Measurements from ENCODE around the gene LPAR6.

LPAR6 gene

GRCh38 chr13:48403151-48403631 lies 9.7 kb downstream of the LPAR6 start:
- TF ChIP-seq EZH2 (IDR thresholded peaks at IDR 0.05; ENCODE audit: borderline replicate concordance, low read depth, low read length, severe bottlenecking) (no peak), CTCF (IDR thresholded peaks at IDR 0.05; ENCODE audit: borderline replicate concordance, extremely low read depth, low read length, poor library complexity, severe bottlenecking) (no peak)
- H3K36me3 ChIP-seq (ENCODE audit: insufficient read depth, low read length) = peaks cover 32% of the 10 kb centered on the region
- DNase-seq = no peak
- no peaks in the 10 kb centered on the region for H4K20me1 ChIP-seq (ENCODE audit: insufficient read depth, low read length)
- peak overlapping the region; percentile 11; the same call in 1 of the 2 replicates for H3K27ac ChIP-seq (ENCODE audit: low read length)
- peaks cover 45% of the 10 kb centered on the region for H3K79me2 ChIP-seq (ENCODE audit: insufficient read depth, low read length)
- no peak overlapping the region for H2AFZ ChIP-seq (ENCODE audit: low read depth, low read length)
- peaks cover 47% of the 10 kb centered on the region for H3K4me1 ChIP-seq (ENCODE audit: insufficient read depth, low read length)
- no peak overlapping the region for H3K4me2 ChIP-seq (ENCODE audit: insufficient read depth, low read length)
- H3K27me3 ChIP-seq (ENCODE audit: insufficient read depth, low read length, poor library complexity) = no peaks in the 10 kb centered on the region
- no peaks in the 10 kb centered on the region for H3K9me3 ChIP-seq (ENCODE audit: insufficient read depth, low read length, severe bottlenecking)
- H3K4me3 ChIP-seq (ENCODE audit: low read depth in 1 of 2, low read length in 2 of 2) = no peak overlapping the region
- no peak overlapping the region for H3K9ac ChIP-seq (ENCODE audit: low read depth, low read length)
- ATAC-seq (ENCODE audit: insufficient read depth, low read depth) = no peak

GRCh38 chr13:48402325-48402932 lies 10.5 kb downstream of the LPAR6 start:
- H3K4me2 ChIP-seq (ENCODE audit: insufficient read depth, low read length) = no peak overlapping the region

GRCh38 chr13:48401480-48401879 lies 11.4 kb downstream of the LPAR6 start:
- peak overlapping the region; percentile 76 for H3K27ac ChIP-seq (ENCODE audit: low read length)

More at GRCh38 chr13:48402325-48402932, 10.5 kb downstream of the LPAR6 start:
- H2AFZ ChIP-seq (ENCODE audit: low read depth, low read length) = no peak overlapping the region
- no peak overlapping the region for H3K9ac ChIP-seq (ENCODE audit: low read depth, low read length)
- no peak overlapping the region for H3K4me3 ChIP-seq (ENCODE audit: low read depth in 1 of 2, low read length in 2 of 2)
- peaks cover 32% of the 10 kb centered on the region for H3K36me3 ChIP-seq (ENCODE audit: insufficient read depth, low read length)
- peaks cover 41% of the 10 kb centered on the region for H3K79me2 ChIP-seq (ENCODE audit: insufficient read depth, low read length)
- TF ChIP-seq EZH2 (IDR thresholded peaks at IDR 0.05; ENCODE audit: borderline replicate concordance, low read depth, low read length, severe bottlenecking) = no peak
- no peak for TF ChIP-seq CTCF (IDR thresholded peaks at IDR 0.05; ENCODE audit: borderline replicate concordance, extremely low read depth, low read length, poor library complexity, severe bottlenecking)
- no peaks in the 10 kb centered on the region for H3K27me3 ChIP-seq (ENCODE audit: insufficient read depth, low read length, poor library complexity)
- ATAC-seq (ENCODE audit: insufficient read depth, low read depth) (no peak), DNase-seq (peak; percentile 18)
- H4K20me1 ChIP-seq (ENCODE audit: insufficient read depth, low read length) = no peaks in the 10 kb centered on the region
- peak overlapping the region; percentile 67 for H3K27ac ChIP-seq (ENCODE audit: low read length)
- H3K4me1 ChIP-seq (ENCODE audit: insufficient read depth, low read length) = peaks cover 47% of the 10 kb centered on the region
- H3K9me3 ChIP-seq (ENCODE audit: insufficient read depth, low read length, severe bottlenecking) = no peaks in the 10 kb centered on the region

More at GRCh38 chr13:48401480-48401879, 11.4 kb downstream of the LPAR6 start:
- Histone ChIP-seq H4K20me1 (ENCODE audit: insufficient read depth, low read length) (no peaks in the 10 kb centered on the region), H3K27me3 (ENCODE audit: insufficient read depth, low read length, poor library complexity) (no peaks in the 10 kb centered on the region), H3K4me3 (ENCODE audit: low read depth in 1 of 2, low read length in 2 of 2) (no peak overlapping the region), H3K4me2 (ENCODE audit: insufficient read depth, low read length) (peak overlapping the region; percentile 44), H2AFZ (ENCODE audit: low read depth, low read length) (no peak overlapping the region), H3K9ac (ENCODE audit: low read depth, low read length) (peak overlapping the region; percentile 42), H3K4me1 (ENCODE audit: insufficient read depth, low read length) (peaks cover 42% of the 10 kb centered on the region), H3K36me3 (ENCODE audit: insufficient read depth, low read length) (peaks cover 28% of the 10 kb centered on the region), H3K79me2 (ENCODE audit: insufficient read depth, low read length) (peaks cover 35% of the 10 kb centered on the region), H3K9me3 (ENCODE audit: insufficient read depth, low read length, severe bottlenecking) (no peaks in the 10 kb centered on the region)
- DNase-seq (no peak), ATAC-seq (ENCODE audit: insufficient read depth, low read depth) (peak; percentile 75)
- TF ChIP-seq CTCF (IDR thresholded peaks at IDR 0.05; ENCODE audit: borderline replicate concordance, extremely low read depth, low read length, poor library complexity, severe bottlenecking) (no peak), EZH2 (IDR thresholded peaks at IDR 0.05; ENCODE audit: borderline replicate concordance, low read depth, low read length, severe bottlenecking) (no peak)
